SH-SY5Y (cell line): ENCODE data around the gene LTBP1.

Experiments
- GATA2 ChIP-seq: IDR thresholded peaks from 2 replicates; pipeline ENCODE4 v1.6.1; 2011; ENCODE audit warnings: mild to moderate bottlenecking, low read depth, low read length
- GATA3 ChIP-seq: IDR thresholded peaks from 2 replicates; pipeline ENCODE4 v1.6.1; 2011; ENCODE audit warnings: low read depth, mild to moderate bottlenecking, low read length, moderate library complexity

DNA sequence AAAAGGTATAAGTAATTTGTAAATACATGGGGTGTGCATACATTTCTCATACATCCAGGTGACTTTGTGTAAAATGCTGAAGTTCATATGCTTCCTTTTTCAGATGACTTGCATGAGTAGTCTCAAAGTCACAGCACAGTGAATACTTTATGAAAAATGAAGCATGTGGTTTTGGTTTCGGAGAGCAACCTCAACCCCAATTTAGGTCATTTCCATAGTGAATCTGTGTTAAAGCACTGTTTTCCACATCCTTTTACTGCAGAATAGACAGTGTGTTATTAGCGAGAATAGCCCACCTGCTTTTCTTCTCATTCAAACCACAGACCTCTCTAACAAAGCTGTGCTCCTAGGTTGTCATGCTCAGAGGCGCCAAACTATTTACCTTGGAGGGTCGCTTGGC, 325.2 kb downstream of the LTBP1 start:
- no peak for TF ChIP-seq GATA3
- no peak for TF ChIP-seq GATA2
